ENCODE data around the gene GNA12. TPM values are rescaled to one million over a fixed set of nuclear protein-coding genes. Genes with fewer than 3 reads are reported as not detected.

GNA12 gene
- total RNA-seq, 2 donors from 2014 or later, result 12.2 to 17.5 TPM

GRCh38 chr7:2812831-2813230 lies 31.3 kb downstream of the GNA12 start:
- Histone ChIP-seq H3K27me3 (no peaks in the 10 kb centered on the region), H3K36me3 (replicated peaks in 1 of 2; ENCODE audit: insufficient read depth in 1 of 2, low read depth in 2 of 2) (no peaks in the 10 kb centered on the region), H3K4me3 (no peak overlapping the region), H3K4me1 (peaks cover 4% of the 10 kb centered on the region), H3K27ac (no peak overlapping the region), H3K9me3 (no peaks in the 10 kb centered on the region)
- intact Hi-C loops (cut with DNase I), result no loop called here
- DNase-seq (no peak), ATAC-seq (no peak)
- 89 to 98% methylated on average over 3 of the region's 3 CpGs for WGBS, 2 donors
- TF ChIP-seq CTCF (IDR thresholded peaks at IDR 0.05) (no peak), POLR2A (IDR thresholded peaks at IDR 0.05) (no peak)

GRCh38 chr7:2812114-2812487 lies 32.0 kb downstream of the GNA12 start:
- no peak for DNase-seq
- H3K4me1 ChIP-seq, result no peaks in the 10 kb centered on the region

GRCh38 chr7:2811476-2812113 lies 32.5 kb downstream of the GNA12 start:
- H3K4me3 ChIP-seq, result no peak overlapping the region
- intact Hi-C loops (cut with DNase I), result no loop called here
- ATAC-seq, result no peak
- no peaks in the 10 kb centered on the region for H3K9me3 ChIP-seq
- H3K27me3 ChIP-seq, result no peaks in the 10 kb centered on the region
- no peak for DNase-seq
- 87 to 88% methylated on average over 19 of the region's 19 CpGs for WGBS, 2 donors
- peak overlapping the region in 2 of 4 donors; percentile 4 to 12 for H3K27ac ChIP-seq
- no peaks in the 10 kb centered on the region for H3K4me1 ChIP-seq
- TF ChIP-seq POLR2A (IDR thresholded peaks at IDR 0.05) (no peak), CTCF (IDR thresholded peaks at IDR 0.05) (no peak)
- H3K36me3 ChIP-seq (replicated peaks in 1 of 2; ENCODE audit: insufficient read depth in 1 of 2, low read depth in 2 of 2), result no peaks in the 10 kb centered on the region

More at GRCh38 chr7:2812114-2812487, 32.0 kb downstream of the GNA12 start:
- ATAC-seq, result no peak
- WGBS, 2 donors, result 83 to 85% methylated on average over 7 of the region's 7 CpGs
- H3K9me3 ChIP-seq, result no peaks in the 10 kb centered on the region
- H3K36me3 ChIP-seq (replicated peaks in 1 of 2; ENCODE audit: insufficient read depth in 1 of 2, low read depth in 2 of 2), result no peaks in the 10 kb centered on the region
- no peak overlapping the region for H3K4me3 ChIP-seq
- no peak for TF ChIP-seq POLR2A (IDR thresholded peaks at IDR 0.05)
- TF ChIP-seq CTCF (IDR thresholded peaks at IDR 0.05), result no peak
- H3K27me3 ChIP-seq, result no peaks in the 10 kb centered on the region
- intact Hi-C loops (cut with DNase I), result no loop called here
- peak overlapping the region in 1 of 4 donors; percentile 4 for H3K27ac ChIP-seq

- Histone ChIP-seq H3K36me3 (replicated peaks in 1 of 2; ENCODE audit: insufficient read depth in 1 of 2, low read depth in 2 of 2) (no peaks in the 10 kb centered on the region), H3K9me3 (no peaks in the 10 kb centered on the region), H3K4me3 (no peak overlapping the region), H3K4me1 (no peaks in the 10 kb centered on the region), H3K27ac (peak overlapping the region in 2 of 4 donors; percentile 4 to 12), H3K27me3 (no peaks in the 10 kb centered on the region)
- DNase-seq (no peak), ATAC-seq (no peak)
- intact Hi-C loops (cut with DNase I), result no loop called here
- TF ChIP-seq POLR2A (IDR thresholded peaks at IDR 0.05) (no peak), CTCF (IDR thresholded peaks at IDR 0.05) (no peak)
- WGBS, 2 donors, result 79 to 85% methylated on average over 12 to 13 of the region's 16 CpGs
Measured at GRCh38 chr7:2810682-2811415, 33.3 kb downstream of the GNA12 start.
